Effector memory CD8-positive, alpha-beta T cell (primary cell): ENCODE measurements around the gene SUPT3H.

Experiments
- ATAC-seq: fragments of 150-1000 bp; cut with Tn5 transposase; replicated peaks from 2 replicates; pipeline ENCODE4 v1.10.0; 2021; ENCODE audit warnings: mild to moderate bottlenecking, moderate library complexity
- DNase-seq, 3 experiments: peaks; one replicate each; pipeline ENCODE4 v3.0.0; 2021
- H3K27ac Mint-ChIP-seq, 2 donors: one replicate each; pipeline ENCODE4 v1.8.0; 2022; ENCODE audit warnings: mild to moderate bottlenecking in 2 of 2, mixed read lengths in 2 of 2, moderate library complexity in 2 of 2
- H3K27me3 Mint-ChIP-seq, 2 donors: one replicate each; pipeline ENCODE4 v1.8.0; 2022; ENCODE audit warnings: mixed read lengths in 2 of 2
- H3K36me3 Mint-ChIP-seq: one replicate; pipeline ENCODE4 v1.8.0; 2022; ENCODE audit warnings: mild to moderate bottlenecking, moderate library complexity, mixed read lengths; ENCODE audit not compliant: insufficient read depth
- H3K4me1 Mint-ChIP-seq, 2 donors: one replicate each; pipeline ENCODE4 v1.8.0; 2022; ENCODE audit warnings: low read depth in 2 of 2, mixed read lengths in 2 of 2
- H3K4me3 Mint-ChIP-seq, 2 donors: one replicate each; pipeline ENCODE4 v1.8.0; 2022; ENCODE audit warnings: mild to moderate bottlenecking in 2 of 2, mixed read lengths in 2 of 2, moderate library complexity in 2 of 2
- H3K9me3 Mint-ChIP-seq, 2 donors: one replicate each; pipeline ENCODE4 v1.8.0; 2022; ENCODE audit warnings: mixed read lengths in 2 of 2

The SUPT3H gene

GRCh38 chr6:45416700-45417099, 39.0 kb upstream of the SUPT3H start:
- H3K27me3 Mint-ChIP-seq: peaks cover 25 to 26% of the 10 kb centered on the region in 2 donors
- peaks cover 16 to 26% of the 10 kb centered on the region in 2 donors for H3K4me1 Mint-ChIP-seq
- H3K36me3 Mint-ChIP-seq: peaks cover 18% of the 10 kb centered on the region
- ATAC-seq: no peak
- no peaks in the 10 kb centered on the region for H3K9me3 Mint-ChIP-seq
- DNase-seq: no peak
- H3K4me3 Mint-ChIP-seq: no peak overlapping the region
- no peak overlapping the region for H3K27ac Mint-ChIP-seq

DNA sequence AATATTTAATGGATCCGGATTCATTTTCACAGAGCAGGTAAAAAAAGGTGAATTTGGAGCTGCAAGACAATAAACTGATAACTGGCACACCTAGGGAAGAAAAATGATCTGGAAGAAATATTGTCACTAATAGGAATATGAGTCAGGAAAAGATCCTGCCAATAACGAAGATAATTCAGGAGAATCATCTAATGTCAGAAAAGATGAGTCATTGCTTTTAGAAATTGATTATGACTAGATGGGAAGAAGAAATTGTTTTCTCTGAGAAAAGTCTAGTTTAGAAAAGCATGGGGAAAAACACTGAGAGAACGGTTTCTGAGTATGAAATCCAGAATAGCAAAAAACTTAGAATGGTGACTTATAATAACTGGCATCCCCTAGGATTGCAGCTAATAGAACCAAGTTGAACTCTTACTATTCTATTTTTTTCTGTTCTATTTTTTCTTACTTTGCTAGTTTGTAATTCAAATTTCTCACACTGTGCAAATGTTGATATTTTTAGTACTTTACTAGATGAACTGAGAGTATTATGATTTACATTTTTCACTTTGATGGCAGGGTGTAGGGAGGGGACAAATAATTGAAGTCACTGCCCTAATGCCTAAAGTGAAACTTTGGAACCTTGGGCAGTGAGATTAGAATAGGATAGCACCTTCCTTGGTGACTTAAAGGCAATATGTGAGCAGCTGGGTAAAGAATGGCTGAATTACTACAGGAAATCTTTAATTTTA, 38.2 kb upstream of the SUPT3H start:
- no peak for DNase-seq
- H3K27ac Mint-ChIP-seq: no peak overlapping the region
- H3K27me3 Mint-ChIP-seq: peaks cover 21 to 23% of the 10 kb centered on the region in 2 donors
- no peaks in the 10 kb centered on the region for H3K9me3 Mint-ChIP-seq
- H3K36me3 Mint-ChIP-seq: peaks cover 10% of the 10 kb centered on the region
- no peak for ATAC-seq
- peaks cover 12 to 19% of the 10 kb centered on the region in 2 donors for H3K4me1 Mint-ChIP-seq
- H3K4me3 Mint-ChIP-seq: no peak overlapping the region

DNA sequence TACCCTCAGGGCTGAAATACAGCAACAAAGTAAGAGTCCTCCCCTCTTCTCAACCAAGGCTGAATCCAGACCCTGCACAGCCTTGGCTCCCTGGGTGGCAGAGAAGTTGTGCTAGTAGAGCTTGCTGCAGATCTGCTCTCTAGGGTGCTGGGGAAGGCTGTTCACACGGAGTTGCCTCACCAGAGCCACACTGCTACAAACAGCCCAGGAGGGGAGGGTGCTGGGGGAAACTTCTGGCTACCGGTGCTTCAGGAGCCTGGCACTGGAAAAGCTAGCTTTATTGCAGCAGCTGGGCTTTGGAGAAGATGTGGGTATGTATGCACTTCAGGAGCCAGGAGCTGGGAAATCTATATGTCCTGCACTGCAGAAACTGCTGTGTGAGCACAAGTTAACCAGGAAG, 37.6 kb upstream of the SUPT3H start:
- ATAC-seq (no peak), DNase-seq (no peak)
- Mint-ChIP-seq H3K4me3 (no peak overlapping the region), H3K4me1 (peaks cover 11 to 13% of the 10 kb centered on the region in 2 donors), H3K27ac (no peak overlapping the region), H3K36me3 (peaks cover 4% of the 10 kb centered on the region), H3K9me3 (no peaks in the 10 kb centered on the region), H3K27me3 (peaks cover 18 to 21% of the 10 kb centered on the region in 2 donors)

DNA sequence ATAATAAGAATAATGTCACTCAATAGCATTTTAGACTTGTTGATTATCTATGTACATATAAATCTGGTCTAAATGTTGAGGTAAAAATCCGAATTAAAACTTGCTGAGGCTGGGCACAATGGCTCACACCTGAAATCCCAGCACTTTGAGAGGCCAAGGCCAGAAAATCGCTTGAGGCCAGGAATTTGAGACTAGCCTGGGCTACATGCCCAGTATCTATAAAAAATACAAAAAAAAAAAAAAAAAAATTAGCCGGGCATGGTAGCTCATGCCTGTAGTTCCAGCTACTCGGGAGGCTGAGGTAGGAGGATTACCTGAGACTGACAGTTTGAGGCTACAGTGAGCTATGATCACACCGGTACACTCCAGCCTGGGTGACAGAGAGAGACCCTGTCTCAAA, 34.2 kb upstream of the SUPT3H start:
- ATAC-seq: no peak
- H3K27me3 Mint-ChIP-seq: peaks cover 10 to 12% of the 10 kb centered on the region in 2 donors
- no peaks in the 10 kb centered on the region for H3K4me1 Mint-ChIP-seq
- no peak overlapping the region for H3K4me3 Mint-ChIP-seq
- DNase-seq: no peak
- H3K27ac Mint-ChIP-seq: no peak overlapping the region
- H3K36me3 Mint-ChIP-seq: no peaks in the 10 kb centered on the region
- H3K9me3 Mint-ChIP-seq: no peaks in the 10 kb centered on the region

- Mint-ChIP-seq H3K9me3 (no peaks in the 10 kb centered on the region), H3K36me3 (peaks cover 3% of the 10 kb centered on the region), H3K27ac (no peak overlapping the region), H3K4me1 (no peaks in the 10 kb centered on the region), H3K27me3 (peaks cover 33 to 39% of the 10 kb centered on the region in 2 donors), H3K4me3 (no peak overlapping the region)
- DNase-seq (no peak), ATAC-seq (no peak)
Measured at GRCh38 chr6:45400021-45400420, 22.3 kb upstream of the SUPT3H start.

- no peak overlapping the region for H3K27ac Mint-ChIP-seq
- DNase-seq: no peak
- H3K4me3 Mint-ChIP-seq: no peak overlapping the region
- no peak for ATAC-seq
- peaks cover 28 to 34% of the 10 kb centered on the region in 2 donors for H3K27me3 Mint-ChIP-seq
- peaks cover 3% of the 10 kb centered on the region for H3K36me3 Mint-ChIP-seq
- no peaks in the 10 kb centered on the region for H3K4me1 Mint-ChIP-seq
- H3K9me3 Mint-ChIP-seq: no peaks in the 10 kb centered on the region
Measured at GRCh38 chr6:45398075-45398813, 20.5 kb upstream of the SUPT3H start.

- H3K27me3 Mint-ChIP-seq: peaks cover 4 to 10% of the 10 kb centered on the region in 2 donors
- ATAC-seq: no peak
- H3K4me1 Mint-ChIP-seq: no peaks in the 10 kb centered on the region
- no peak overlapping the region for H3K4me3 Mint-ChIP-seq
- H3K9me3 Mint-ChIP-seq: peaks cover 0 to 7% of the 10 kb centered on the region in 2 donors
- DNase-seq: no peak
- H3K36me3 Mint-ChIP-seq: no peaks in the 10 kb centered on the region
- H3K27ac Mint-ChIP-seq: no peak overlapping the region
Measured at GRCh38 chr6:45394586-45395095, 16.9 kb upstream of the SUPT3H start.

DNA sequence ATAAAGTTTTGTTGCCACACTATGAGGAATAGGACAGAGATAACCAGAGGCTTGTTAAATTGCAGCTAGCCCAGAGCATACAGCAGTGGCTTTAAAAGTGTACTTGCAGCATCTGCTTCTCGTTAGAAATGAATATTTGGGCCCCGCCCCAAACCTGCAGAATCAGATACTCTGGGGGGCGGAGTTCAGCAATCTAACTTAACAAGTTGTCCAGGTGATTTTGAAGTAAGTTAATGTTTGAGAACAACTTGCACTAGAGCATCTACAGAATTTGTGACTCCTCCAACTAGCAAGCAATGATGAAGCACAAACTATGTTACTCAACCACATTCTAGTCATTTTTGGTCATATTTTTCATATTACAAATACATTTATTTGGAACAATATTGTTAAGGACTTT, 10.6 kb upstream of the SUPT3H start:
- Mint-ChIP-seq H3K9me3 (peaks cover 0 to 7% of the 10 kb centered on the region in 2 donors), H3K36me3 (no peaks in the 10 kb centered on the region), H3K27me3 (peaks cover 9 to 15% of the 10 kb centered on the region in 2 donors), H3K4me1 (no peaks in the 10 kb centered on the region), H3K4me3 (no peak overlapping the region), H3K27ac (no peak overlapping the region)
- ATAC-seq (no peak), DNase-seq (no peak)

- no peak overlapping the region for H3K4me3 Mint-ChIP-seq
Measured at GRCh38 chr6:45387236-45387635, 9.5 kb upstream of the SUPT3H start.

DNA sequence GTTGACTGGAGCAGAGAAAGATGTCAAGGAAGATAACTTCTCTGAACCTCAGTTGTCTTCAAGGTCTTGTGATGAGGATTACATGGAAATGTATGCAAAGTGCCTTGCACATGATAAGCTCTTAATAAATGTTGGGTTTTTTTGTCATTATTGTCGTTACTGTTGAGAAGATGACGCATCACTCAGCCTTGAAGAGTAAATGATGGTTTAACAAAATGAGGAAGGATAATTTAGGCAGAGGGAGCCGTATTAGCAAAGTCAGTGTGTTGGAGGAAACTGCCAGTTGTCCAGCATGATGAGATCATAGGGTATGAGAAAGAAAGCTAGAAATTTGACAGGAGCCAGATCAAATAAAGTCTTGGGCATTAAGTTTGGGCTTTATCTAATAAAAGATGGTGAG, 8.8 kb upstream of the SUPT3H start:
- DNase-seq (no peak), ATAC-seq (no peak)
- H3K36me3 Mint-ChIP-seq: no peaks in the 10 kb centered on the region
- H3K4me3 Mint-ChIP-seq: no peak overlapping the region
- H3K4me1 Mint-ChIP-seq: no peaks in the 10 kb centered on the region
- H3K27me3 Mint-ChIP-seq: peaks cover 9 to 15% of the 10 kb centered on the region in 2 donors
- H3K27ac Mint-ChIP-seq: no peak overlapping the region
- no peaks in the 10 kb centered on the region for H3K9me3 Mint-ChIP-seq

More at GRCh38 chr6:45387236-45387635, 9.5 kb upstream of the SUPT3H start:
- no peak for DNase-seq
- no peaks in the 10 kb centered on the region for H3K36me3 Mint-ChIP-seq
- no peak overlapping the region for H3K27ac Mint-ChIP-seq
- ATAC-seq: no peak
- H3K27me3 Mint-ChIP-seq: peaks cover 9 to 15% of the 10 kb centered on the region in 2 donors
- no peaks in the 10 kb centered on the region for H3K9me3 Mint-ChIP-seq
- H3K4me1 Mint-ChIP-seq: no peaks in the 10 kb centered on the region

DNA sequence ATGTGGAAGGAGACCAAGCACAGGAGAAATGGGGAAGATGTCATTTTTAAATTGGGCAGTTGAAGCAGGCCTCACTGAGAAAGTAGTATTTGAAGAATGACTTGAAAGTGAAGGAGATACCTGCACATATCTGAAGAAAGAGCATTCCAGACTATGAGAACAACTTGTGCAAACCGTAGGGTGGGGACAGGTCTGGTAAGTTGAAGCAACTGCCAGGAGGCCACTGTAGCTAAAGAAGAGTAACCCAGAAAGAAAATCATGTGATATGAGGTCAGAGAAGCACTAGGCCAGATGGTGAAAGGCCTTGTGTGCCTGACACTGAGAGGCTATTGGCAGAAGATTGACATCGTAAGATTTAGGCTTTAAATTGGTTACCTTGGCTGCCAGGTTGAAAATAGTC, 4.7 kb upstream of the SUPT3H start:
- DNase-seq: no peak
- Mint-ChIP-seq H3K27me3 (peaks cover under 1 to 7% of the 10 kb centered on the region in 2 donors), H3K36me3 (peaks cover 13% of the 10 kb centered on the region)

DNA sequence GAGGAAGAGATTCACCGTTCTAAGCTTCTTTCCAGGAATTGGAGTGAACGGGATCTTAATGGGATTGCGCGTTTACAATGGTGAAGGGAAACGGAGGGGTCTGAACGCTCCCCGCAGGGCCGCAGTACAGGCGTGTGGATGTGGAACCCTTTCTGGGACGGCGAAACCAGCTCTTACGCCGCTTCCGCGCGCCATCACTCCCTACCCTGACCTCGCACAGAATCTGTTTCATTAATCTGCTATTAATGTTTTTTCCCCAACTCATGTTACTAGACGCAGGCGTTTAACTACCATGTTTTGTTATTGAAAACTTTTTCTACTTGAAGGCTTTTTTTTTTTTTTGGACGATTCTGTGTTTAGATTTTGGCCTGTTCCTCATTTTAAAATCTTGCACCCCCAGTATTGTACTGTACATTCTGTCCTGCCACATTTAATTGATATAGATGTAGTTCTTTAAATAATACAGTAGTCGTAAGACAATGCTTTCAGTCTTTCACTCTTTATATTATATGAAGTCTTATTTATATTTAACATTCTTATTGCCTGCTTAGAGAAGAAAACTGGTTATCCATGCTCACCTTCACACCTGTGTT, 696 bp upstream of the SUPT3H start:
- H3K27me3 Mint-ChIP-seq: no peaks in the 10 kb centered on the region
- peaks cover 18% of the 10 kb centered on the region for H3K36me3 Mint-ChIP-seq
- peak overlapping the region; percentile 93 to 97 for H3K4me3 Mint-ChIP-seq
- DNase-seq (no peak), ATAC-seq (no peak)
- peak overlapping the region; percentile 97 to 98 for H3K27ac Mint-ChIP-seq
- H3K9me3 Mint-ChIP-seq: no peaks in the 10 kb centered on the region
- H3K4me1 Mint-ChIP-seq: peaks cover 11 to 12% of the 10 kb centered on the region in 2 donors

More for the DNA sequence above, 4.7 kb upstream of the SUPT3H start:
- H3K9me3 Mint-ChIP-seq: no peaks in the 10 kb centered on the region
- peaks cover 5 to 6% of the 10 kb centered on the region in 2 donors for H3K4me1 Mint-ChIP-seq
- H3K4me3 Mint-ChIP-seq: no peak overlapping the region
- no peak overlapping the region for H3K27ac Mint-ChIP-seq
- ATAC-seq: no peak

- peak overlapping the region; percentile 93 to 97 for H3K4me3 Mint-ChIP-seq
- no peaks in the 10 kb centered on the region for H3K9me3 Mint-ChIP-seq
- peaks cover 11 to 12% of the 10 kb centered on the region in 2 donors for H3K4me1 Mint-ChIP-seq
- H3K36me3 Mint-ChIP-seq: peaks cover 18% of the 10 kb centered on the region
- H3K27me3 Mint-ChIP-seq: no peaks in the 10 kb centered on the region
- H3K27ac Mint-ChIP-seq: peak overlapping the region; percentile 97 to 98
- no peak for DNase-seq
- no peak for ATAC-seq
Measured at GRCh38 chr6:45377043-45377553, 636 bp downstream of the SUPT3H start.
